ENCODE results near the gene BACH2. TPM values are rescaled to one million over a fixed set of nuclear protein-coding genes. Genes with fewer than 3 reads are reported as not detected.

BACH2 gene
- total and polyA plus RNA-seq, 2 of the 8 experiments (the other 6 are each of a cell fraction or from before 2014, with no cell fraction given), result 1.9 to 5.9 TPM

- Histone ChIP-seq H2AK5ac (ENCODE audit: low read depth, low read length) (no peak overlapping the region), H3K14ac (ENCODE audit: insufficient read length) (no peak overlapping the region), H3K27ac (ENCODE audit: low read depth, low read length) (no peak overlapping the region), H3K23ac (ENCODE audit: insufficient read length) (no peak overlapping the region), H4K91ac (replicated peaks; ENCODE audit: insufficient read length, low read length) (no peak overlapping the region), H3K9ac (replicated peaks in 1 of 4; ENCODE audit: extremely low read depth in 1 of 4, low read depth in 3 of 4, low read length in 3 of 4) (no peak overlapping the region), H4K20me1 (replicated peaks in 1 of 2; ENCODE audit: control insufficient read depth in 1 of 2, insufficient read depth in 2 of 2, low read length in 2 of 2) (no peaks in the 10 kb centered on the region), H3K4ac (replicated peaks; ENCODE audit: insufficient read length, low read depth, low read length) (no peak overlapping the region), H2BK5ac (ENCODE audit: low read depth, low read length) (no peak overlapping the region), H2AFZ (ENCODE audit: low read length) (no peak overlapping the region), H3K79me1 (ENCODE audit: low read depth, low read length) (no peaks in the 10 kb centered on the region), H2BK15ac (ENCODE audit: low read length) (no peak overlapping the region), H3K4me3 (ENCODE audit: extremely low read depth in 1 of 4, insufficient read depth in 2 of 4, low read depth in 3 of 4, low read length in 4 of 4) (no peak overlapping the region), H3K9me3 (ENCODE audit: insufficient read depth in 2 of 2, low read depth in 1 of 2, low read length in 1 of 2) (no peaks in the 10 kb centered on the region), H3K18ac (ENCODE audit: extremely low read depth, low read length) (no peak overlapping the region), H4K5ac (ENCODE audit: insufficient read length, low read depth, low read length) (no peak overlapping the region), H3K79me2 (ENCODE audit: control insufficient read depth in 1 of 2, insufficient read depth in 2 of 2, low read length in 2 of 2) (no peaks in the 10 kb centered on the region), H4K8ac (ENCODE audit: extremely low read depth, insufficient read depth, low read length) (no peak overlapping the region), H3K23me2 (ENCODE audit: low read depth, low read length) (no peaks in the 10 kb centered on the region), H3K27me3 (replicated peaks in 1 of 4; ENCODE audit: control insufficient read depth in 3 of 4, extremely low read depth in 1 of 4, insufficient read depth in 3 of 4, low read length in 3 of 4) (no peaks in the 10 kb centered on the region), H2BK12ac (ENCODE audit: low read depth, low read length) (no peak overlapping the region), H2BK120ac (replicated peaks; ENCODE audit: low read depth, low read length) (no peak overlapping the region), H3K56ac (replicated peaks; ENCODE audit: insufficient read length, low read depth, low read length) (no peak overlapping the region), H3K36me3 (ENCODE audit: control insufficient read depth in 2 of 4, insufficient read depth in 4 of 4, low read length in 3 of 4) (no peaks in the 10 kb centered on the region), H3K4me1 (replicated peaks in 1 of 4; ENCODE audit: control insufficient read depth in 3 of 4, insufficient read depth in 4 of 4, low read length in 3 of 4) (no peaks in the 10 kb centered on the region), H3K4me2 (ENCODE audit: insufficient read depth in 1 of 2, low read depth in 2 of 2, low read length in 2 of 2) (no peak overlapping the region), H2BK20ac (ENCODE audit: low read length) (no peak overlapping the region)
- POLR2A ChIA-PET (ENCODE audit: partially characterized antibody), result interaction anchor here (0.5 kb wide), 1 partner anchor 62 kb away, joined by 3 read pairs; no protein-coding TSS in a partner anchor
- FAIRE-seq (no peak), DNase-seq (ENCODE audit: low read depth in 1 of 2, low spot score in 2 of 2) (no peak)
- CTCF ChIA-PET (ENCODE audit: partially characterized antibody), result interaction anchor here (0.5 to 1.5 kb wide), 6 partner anchors 15 to 420 kb away, joined by 3 read pairs; no protein-coding TSS in a partner anchor
- WGBS, 2 experiments (ENCODE audit: extremely low coverage in 1 of 2, insufficient coverage in 1 of 2, insufficient read length in 1 of 2, insufficient replicate concordance in 2 of 2, low coverage in 1 of 2, low lambda C conversion rate in 2 of 2, missing lambda C conversion rate in 1 of 2), result 91% methylated on average over 7 of the region's 7 CpGs; no CpG with 5 or more reads in 1 of the 2 experiments
- no peak for TF ChIP-seq ZNF274 (IDR thresholded peaks at IDR 0.05; ENCODE audit: borderline replicate concordance, extremely low read depth, low read length)
- no peak for TF ChIP-seq KDM1A (IDR thresholded peaks at IDR 0.05; ENCODE audit: borderline replicate concordance, low read length)
- TF ChIP-seq EP300 (IDR thresholded peaks at IDR 0.05; ENCODE audit: borderline replicate concordance in 1 of 2, low read depth in 2 of 2, low read length in 2 of 2), result no peak
- no peak for TF ChIP-seq CBX8 (IDR thresholded peaks at IDR 0.05; ENCODE audit: borderline replicate concordance, low read depth, low read length)
- no peak for TF ChIP-seq CBX5 (IDR thresholded peaks at IDR 0.05; ENCODE audit: low read depth, low read length)
- TF ChIP-seq SIN3A (conservative IDR thresholded peaks at IDR 0.05 in 1 of 2, IDR thresholded peaks at IDR 0.05 in 1 of 2; ENCODE audit: low read depth in 1 of 2, low read length in 2 of 2), result no peak
- no peak for TF ChIP-seq TAF7 (optimal IDR thresholded peaks at IDR 0.05; ENCODE audit: borderline replicate concordance, low read depth, low read length)
- no peak for TF ChIP-seq HDAC2 (IDR thresholded peaks at IDR 0.05; ENCODE audit: borderline replicate concordance in 1 of 2, low read depth in 2 of 2, low read length in 2 of 2)
- no peak for TF ChIP-seq SAP30 (IDR thresholded peaks at IDR 0.05; ENCODE audit: insufficient read depth, insufficient replicate concordance, low read length)
- no peak for TF ChIP-seq KDM5A (IDR thresholded peaks at IDR 0.05; ENCODE audit: low read length)
Measured at GRCh38 chr6:90157441-90157840, 139.2 kb downstream of the BACH2 start.
